Measurements from ENCODE around the gene TGFBR2.

Gene TGFBR2

GRCh38 chr3:30612437-30613132, 6.2 kb downstream of the TGFBR2 start:
- no peak for TF ChIP-seq CTCF (IDR thresholded peaks at IDR 0.05; ENCODE audit: low read depth, low read length, missing control alignments)
- no peak overlapping the region for H3K4me3 ChIP-seq (ENCODE audit: low read depth, low read length)
- no peak for DNase-seq (ENCODE audit: low read depth)

- DNase-seq (ENCODE audit: low read depth): no peak
- no peak overlapping the region for H3K4me3 ChIP-seq (ENCODE audit: low read depth, low read length)
- no peak for TF ChIP-seq CTCF (IDR thresholded peaks at IDR 0.05; ENCODE audit: low read depth, low read length, missing control alignments)
These were observed 6.9 kb downstream of the TGFBR2 start for GRCh38 chr3:30613133-30613825.

- no peak for TF ChIP-seq CTCF (IDR thresholded peaks at IDR 0.05; ENCODE audit: low read depth, low read length, missing control alignments)
- H3K4me3 ChIP-seq (ENCODE audit: low read depth, low read length): no peak overlapping the region
- no peak for DNase-seq (ENCODE audit: low read depth)
These were observed 8.0 kb downstream of the TGFBR2 start for GRCh38 chr3:30614373-30614772.

- DNase-seq (ENCODE audit: low read depth): no peak
- H3K4me3 ChIP-seq (ENCODE audit: low read depth, low read length): no peak overlapping the region
- TF ChIP-seq CTCF (IDR thresholded peaks at IDR 0.05; ENCODE audit: low read depth, low read length, missing control alignments): no peak
These were observed 8.5 kb downstream of the TGFBR2 start for GRCh38 chr3:30614943-30615342.

GRCh38 chr3:30615615-30616346, 9.4 kb downstream of the TGFBR2 start:
- no peak for DNase-seq (ENCODE audit: low read depth)
- no peak for TF ChIP-seq CTCF (IDR thresholded peaks at IDR 0.05; ENCODE audit: low read depth, low read length, missing control alignments)
- no peak overlapping the region for H3K4me3 ChIP-seq (ENCODE audit: low read depth, low read length)

- no peak for TF ChIP-seq CTCF (IDR thresholded peaks at IDR 0.05; ENCODE audit: low read depth, low read length, missing control alignments)
- no peak overlapping the region for H3K4me3 ChIP-seq (ENCODE audit: low read depth, low read length)
These were observed 10.1 kb downstream of the TGFBR2 start for GRCh38 chr3:30616347-30617027.

More at GRCh38 chr3:30616347-30617027, 10.1 kb downstream of the TGFBR2 start:
- no peak for DNase-seq (ENCODE audit: low read depth)
